GM12878 (cell line): ENCODE data around the gene CD209.

Experiments
- HCFC1 ChIP-seq: fragments of 150-350 bp; IDR thresholded peaks from 2 replicates; pipeline ENCODE4 v1.6.1; 2014; ENCODE audit warnings: low read length
- SMC3 ChIP-seq: IDR thresholded peaks from 2 replicates; pipeline ENCODE4 v1.6.1; 2011; ENCODE audit warnings: low read length, improper control_type of control experiment, borderline replicate concordance

GRCh38 chr19:7743425-7743841 is 3.9 kb downstream of the CD209 start:
- no peak for TF ChIP-seq HCFC1
- TF ChIP-seq SMC3: no peak
